GM23248 (cell line): ENCODE measurements around the gene CLCN1.

Source experiments
- EZH2 ChIP-seq: fragments of 200-600 bp; sonication (generic); IDR thresholded peaks from 2 replicates; pipeline ENCODE4 v1.6.1; 2018; ENCODE audit warnings: antibody characterized with exemption, mild to moderate bottlenecking; ENCODE audit not compliant: insufficient read depth, poor library complexity, severe bottlenecking
- EZH2phosphoT487 ChIP-seq: fragments of 200-600 bp; sonication (generic); IDR thresholded peaks from 2 replicates; pipeline ENCODE4 v1.6.1; 2018; ENCODE audit warnings: antibody characterized with exemption, moderate library complexity, mild to moderate bottlenecking, low read depth; ENCODE audit not compliant: insufficient read depth

DNA sequence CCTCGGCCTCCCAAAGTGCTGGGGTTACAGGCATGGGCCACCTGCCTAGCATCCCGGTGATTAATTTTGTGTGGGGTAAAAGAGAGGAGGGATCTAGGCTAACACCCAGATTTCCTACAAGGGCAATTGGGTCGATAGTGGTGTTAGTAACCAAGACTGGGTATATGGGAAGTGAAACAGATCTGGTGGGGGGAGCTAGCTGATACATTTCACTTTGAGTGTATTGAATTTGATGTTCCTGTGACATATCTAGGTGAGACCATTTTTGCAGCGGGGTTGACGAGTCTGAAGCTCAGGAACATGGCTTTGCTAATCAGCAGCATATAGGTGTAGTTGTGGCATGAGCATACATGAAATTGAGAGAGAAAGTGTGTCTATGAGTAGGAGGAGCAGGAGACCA lies 12.0 kb downstream of the CLCN1 start:
- no peak for TF ChIP-seq EZH2
- TF ChIP-seq EZH2phosphoT487 = no peak
